ENCODE results near the gene KDM3A.

- TF ChIP-seq EP300 (IDR thresholded peaks at IDR 0.05) = no peak
- TF ChIP-seq, protein P1, sequence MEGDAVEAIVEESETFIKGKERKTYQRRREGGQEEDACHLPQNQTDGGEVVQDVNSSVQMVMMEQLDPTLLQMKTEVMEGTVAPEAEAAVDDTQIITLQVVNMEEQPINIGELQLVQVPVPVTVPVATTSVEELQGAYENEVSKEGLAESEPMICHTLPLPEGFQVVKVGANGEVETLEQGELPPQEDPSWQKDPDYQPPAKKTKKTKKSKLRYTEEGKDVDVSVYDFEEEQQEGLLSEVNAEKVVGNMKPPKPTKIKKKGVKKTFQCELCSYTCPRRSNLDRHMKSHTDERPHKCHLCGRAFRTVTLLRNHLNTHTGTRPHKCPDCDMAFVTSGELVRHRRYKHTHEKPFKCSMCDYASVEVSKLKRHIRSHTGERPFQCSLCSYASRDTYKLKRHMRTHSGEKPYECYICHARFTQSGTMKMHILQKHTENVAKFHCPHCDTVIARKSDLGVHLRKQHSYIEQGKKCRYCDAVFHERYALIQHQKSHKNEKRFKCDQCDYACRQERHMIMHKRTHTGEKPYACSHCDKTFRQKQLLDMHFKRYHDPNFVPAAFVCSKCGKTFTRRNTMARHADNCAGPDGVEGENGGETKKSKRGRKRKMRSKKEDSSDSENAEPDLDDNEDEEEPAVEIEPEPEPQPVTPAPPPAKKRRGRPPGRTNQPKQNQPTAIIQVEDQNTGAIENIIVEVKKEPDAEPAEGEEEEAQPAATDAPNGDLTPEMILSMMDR (IDR thresholded peaks at IDR 0.05) = peak in 1 of 4 experiments; percentile 38
Observed at GRCh38 chr2:86440631-86441391, at the start of gene KDM3A.
